Hepatocyte (in vitro differentiated cells): Measurements from ENCODE around the gene KIAA2012.

Experiments
- EZH2 ChIP-seq: fragments of 200-600 bp; sonication (generic); IDR thresholded peaks from 2 replicates; pipeline ENCODE4 v1.6.1; 2016; ENCODE audit warnings: antibody characterized with exemption, mild to moderate bottlenecking, borderline replicate concordance
- TF ChIP-seq, protein P1 (sequence below): fragments of 200-600 bp; sonication (generic); IDR thresholded peaks from 2 replicates; pipeline ENCODE4 v1.5.1; 2016; ENCODE audit warnings: antibody characterized with exemption, mild to moderate bottlenecking; ENCODE audit not compliant: poor library complexity

GRCh38 chr2:202109139-202109736 is 36.2 kb downstream of the KIAA2012 start:
- TF ChIP-seq EZH2: no peak
- TF ChIP-seq, protein P1, sequence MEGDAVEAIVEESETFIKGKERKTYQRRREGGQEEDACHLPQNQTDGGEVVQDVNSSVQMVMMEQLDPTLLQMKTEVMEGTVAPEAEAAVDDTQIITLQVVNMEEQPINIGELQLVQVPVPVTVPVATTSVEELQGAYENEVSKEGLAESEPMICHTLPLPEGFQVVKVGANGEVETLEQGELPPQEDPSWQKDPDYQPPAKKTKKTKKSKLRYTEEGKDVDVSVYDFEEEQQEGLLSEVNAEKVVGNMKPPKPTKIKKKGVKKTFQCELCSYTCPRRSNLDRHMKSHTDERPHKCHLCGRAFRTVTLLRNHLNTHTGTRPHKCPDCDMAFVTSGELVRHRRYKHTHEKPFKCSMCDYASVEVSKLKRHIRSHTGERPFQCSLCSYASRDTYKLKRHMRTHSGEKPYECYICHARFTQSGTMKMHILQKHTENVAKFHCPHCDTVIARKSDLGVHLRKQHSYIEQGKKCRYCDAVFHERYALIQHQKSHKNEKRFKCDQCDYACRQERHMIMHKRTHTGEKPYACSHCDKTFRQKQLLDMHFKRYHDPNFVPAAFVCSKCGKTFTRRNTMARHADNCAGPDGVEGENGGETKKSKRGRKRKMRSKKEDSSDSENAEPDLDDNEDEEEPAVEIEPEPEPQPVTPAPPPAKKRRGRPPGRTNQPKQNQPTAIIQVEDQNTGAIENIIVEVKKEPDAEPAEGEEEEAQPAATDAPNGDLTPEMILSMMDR: no peak
